GM19023 (cell line): ENCODE measurements around the gene ITLN2.
"Not testable (repeated sequence)": the region's sequence is repeated elsewhere in the genome, so short reads cannot be mapped to it uniquely, and the experiment has no call there.

Source experiments
- ATAC-seq: cut with Tn5 transposase; IDR thresholded peaks from one replicate; pipeline ENCODE4 v1.9.1; 2021; ENCODE audit warnings: mild to moderate bottlenecking, moderate library complexity; ENCODE audit not compliant: unreplicated experiment

ITLN2 gene

GRCh38 chr1:160910170-160910750 lies 44.3 kb downstream of the ITLN2 start:
- ATAC-seq: no peak

GRCh38 chr1:160907976-160908375 lies 46.6 kb downstream of the ITLN2 start:
- no peak for ATAC-seq

GRCh38 chr1:160905617-160905989 lies 49.0 kb downstream of the ITLN2 start:
- ATAC-seq: no peak

- no peak for ATAC-seq
Observed at GRCh38 chr1:160904783-160905616, 49.6 kb downstream of the ITLN2 start.

GRCh38 chr1:160902251-160902650 lies 52.4 kb downstream of the ITLN2 start:
- not testable (repeated sequence) for ATAC-seq

GRCh38 chr1:160901768-160902167 lies 52.8 kb downstream of the ITLN2 start:
- ATAC-seq: no peak

GRCh38 chr1:160900683-160901082 lies 53.9 kb downstream of the ITLN2 start:
- ATAC-seq: not testable (repeated sequence)
